Peyer's patch (tissue), 4 donors: ENCODE results near the gene IPO8. TPM values are rescaled to one million over a fixed set of nuclear protein-coding genes. Genes with fewer than 3 reads are reported as not detected.

Experiments
- DNase-seq, 3 donors: peaks; one replicate each; pipeline ENCODE4 v3.0.0-alpha.2; 2017 to 2019
- H3K27ac ChIP-seq, 4 donors: fragments of 200-600 bp; sonication (generic); one replicate each; pipeline ENCODE4 v1.5.1; 2016 to 2019
- H3K27me3 ChIP-seq, 2 donors: fragments of 200-600 bp; sonication (generic); one replicate each; pipeline ENCODE4 v1.5.1; 2019
- H3K36me3 ChIP-seq, 3 donors: fragments of 200-600 bp; sonication (generic); one replicate each; pipeline ENCODE4 v1.5.1; 2016 to 2019
- H3K4me1 ChIP-seq, 4 donors: fragments of 200-600 bp; sonication (generic); one replicate each; pipeline ENCODE4 v1.5.1; 2016 to 2019
- H3K4me3 ChIP-seq, 4 donors: fragments of 200-600 bp; sonication (generic); 1 replicate in 3 of 4; 2 replicates in 1 of 4; pipeline ENCODE4 v1.5.1; 2016 to 2019; ENCODE audit warnings: mild to moderate bottlenecking in 1 of 4
- H3K9me3 ChIP-seq, 4 donors: fragments of 200-600 bp; sonication (generic); one replicate each; pipeline ENCODE4 v1.5.1; 2016 to 2019; ENCODE audit warnings: mild to moderate bottlenecking in 1 of 4
- POLR2A ChIP-seq, 2 donors: fragments of 450-650 bp; IDR thresholded peaks; one replicate each; pipeline ENCODE4 v1.5.1; 2017; ENCODE audit warnings: antibody characterized with exemption in 2 of 2, mild to moderate bottlenecking in 2 of 2, moderate library complexity in 2 of 2
- total RNA-seq, 4 donors: library from RNA; depleted of rRNA; stranded (reverse); fragments of >200 nt; gene quantifications; one replicate each; pipeline ENCODE4 v1.1.0, GENCODE V29; 2016
- TF ChIP-seq, protein P1 (sequence below), 6 experiments: fragments of 450-650 bp in 4 of 6; fragments of 200-600 bp in 2 of 6; sonication (generic) in 1 of 6; IDR thresholded peaks; one replicate each; pipeline ENCODE4 v1.5.1; 2017 to 2019; ENCODE audit warnings: antibody characterized with exemption in 6 of 6, mild to moderate bottlenecking in 3 of 6, moderate library complexity in 1 of 6

Gene IPO8
- total RNA-seq, 4 donors from 2014 or later: 40.1 to 65.2 (median 59.3) TPM

DNA sequence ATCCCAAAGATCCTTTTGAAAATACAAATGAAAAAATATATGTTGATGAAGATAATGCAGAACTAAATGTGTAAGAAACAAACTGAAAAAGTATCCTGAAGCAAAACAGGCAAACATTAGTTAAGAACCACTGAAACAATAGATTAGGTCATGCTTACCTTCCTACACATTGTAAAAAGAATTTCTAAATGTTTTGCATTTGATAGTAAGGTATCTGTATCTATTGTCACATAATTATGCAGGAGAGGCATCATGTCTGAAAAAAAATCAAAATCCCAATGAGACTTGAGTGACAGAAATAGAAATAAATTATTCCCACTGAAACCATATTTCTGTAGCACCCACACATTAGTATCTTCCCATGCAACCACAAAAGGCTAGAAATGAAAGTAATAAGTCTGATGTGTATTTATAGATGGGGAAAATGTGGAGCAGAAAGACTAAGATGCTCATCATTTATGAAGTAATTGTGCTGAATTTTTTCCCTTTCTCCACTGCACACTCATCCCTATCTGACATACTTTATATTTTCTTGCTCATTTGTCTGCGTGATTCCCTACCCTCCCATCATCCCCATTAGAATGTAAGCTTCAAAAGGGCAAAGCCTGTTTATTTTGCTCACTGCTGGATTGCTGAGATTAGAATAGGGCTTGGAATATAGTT is 43.5 kb downstream of the IPO8 start:
- DNase-seq: no peak
- peaks cover 0 to 22% (median 0%) of the 10 kb centered on the region in 3 donors for H3K36me3 ChIP-seq

DNA sequence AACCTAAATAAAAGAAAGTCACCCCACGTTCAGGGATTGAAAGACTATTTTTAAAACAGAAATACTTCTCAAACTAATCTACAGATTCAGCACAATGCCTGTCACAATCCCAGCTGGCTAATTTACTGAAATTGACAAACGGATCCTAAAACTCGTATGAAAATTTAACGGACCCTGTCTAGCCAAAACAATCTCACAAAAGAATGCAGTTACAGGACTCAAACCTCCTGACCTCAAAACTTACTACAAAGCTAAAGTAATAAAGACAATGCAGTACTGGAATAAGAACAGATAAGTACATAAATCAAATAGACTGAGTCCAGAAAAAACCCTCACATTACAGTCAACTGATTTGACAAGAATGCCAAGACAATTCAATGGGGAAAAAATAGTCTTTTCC is 48.8 kb downstream of the IPO8 start:
- DNase-seq: no peak
- Histone ChIP-seq H3K27me3 (no peaks in the 10 kb centered on the region), H3K36me3 (peaks cover 0 to 12% (median 0%) of the 10 kb centered on the region in 3 donors), H3K27ac (no peak overlapping the region), H3K4me1 (no peaks in the 10 kb centered on the region), H3K9me3 (no peaks in the 10 kb centered on the region), H3K4me3 (no peak overlapping the region)
- no peak for TF ChIP-seq POLR2A (IDR thresholded peaks at IDR 0.05)
- TF ChIP-seq, protein P1, sequence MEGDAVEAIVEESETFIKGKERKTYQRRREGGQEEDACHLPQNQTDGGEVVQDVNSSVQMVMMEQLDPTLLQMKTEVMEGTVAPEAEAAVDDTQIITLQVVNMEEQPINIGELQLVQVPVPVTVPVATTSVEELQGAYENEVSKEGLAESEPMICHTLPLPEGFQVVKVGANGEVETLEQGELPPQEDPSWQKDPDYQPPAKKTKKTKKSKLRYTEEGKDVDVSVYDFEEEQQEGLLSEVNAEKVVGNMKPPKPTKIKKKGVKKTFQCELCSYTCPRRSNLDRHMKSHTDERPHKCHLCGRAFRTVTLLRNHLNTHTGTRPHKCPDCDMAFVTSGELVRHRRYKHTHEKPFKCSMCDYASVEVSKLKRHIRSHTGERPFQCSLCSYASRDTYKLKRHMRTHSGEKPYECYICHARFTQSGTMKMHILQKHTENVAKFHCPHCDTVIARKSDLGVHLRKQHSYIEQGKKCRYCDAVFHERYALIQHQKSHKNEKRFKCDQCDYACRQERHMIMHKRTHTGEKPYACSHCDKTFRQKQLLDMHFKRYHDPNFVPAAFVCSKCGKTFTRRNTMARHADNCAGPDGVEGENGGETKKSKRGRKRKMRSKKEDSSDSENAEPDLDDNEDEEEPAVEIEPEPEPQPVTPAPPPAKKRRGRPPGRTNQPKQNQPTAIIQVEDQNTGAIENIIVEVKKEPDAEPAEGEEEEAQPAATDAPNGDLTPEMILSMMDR (IDR thresholded peaks at IDR 0.05): no peak

More for the DNA sequence above, 43.5 kb downstream of the IPO8 start:
- no peaks in the 10 kb centered on the region for H3K27me3 ChIP-seq
- H3K27ac ChIP-seq: no peak overlapping the region
- no peaks in the 10 kb centered on the region for H3K9me3 ChIP-seq
- H3K4me3 ChIP-seq: no peak overlapping the region
- no peaks in the 10 kb centered on the region for H3K4me1 ChIP-seq
- TF ChIP-seq, protein P1 (IDR thresholded peaks at IDR 0.05): no peak
- no peak for TF ChIP-seq POLR2A (IDR thresholded peaks at IDR 0.05)

DNA sequence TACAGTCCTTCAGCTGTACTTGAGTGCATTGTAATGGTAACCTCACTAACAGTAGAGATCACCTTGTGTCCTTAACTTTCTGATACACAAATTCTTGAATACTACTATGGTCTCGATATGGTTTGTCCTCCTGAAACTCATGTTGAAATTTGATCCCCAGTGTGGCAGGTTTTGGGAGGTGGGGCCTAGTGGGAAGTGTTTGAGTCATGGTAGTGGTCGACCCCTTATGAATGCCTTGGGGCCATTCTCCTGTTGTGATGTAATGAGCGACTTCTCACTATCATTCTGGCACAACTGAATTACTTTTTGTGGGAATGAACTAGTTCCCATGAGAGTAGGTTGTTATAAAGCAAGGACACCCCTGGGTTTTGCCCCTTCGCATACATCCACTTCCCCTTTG is 52.3 kb downstream of the IPO8 start:
- Histone ChIP-seq H3K27me3 (no peaks in the 10 kb centered on the region), H3K4me1 (no peaks in the 10 kb centered on the region), H3K27ac (no peak overlapping the region), H3K9me3 (no peaks in the 10 kb centered on the region), H3K36me3 (peaks cover 0 to 17% (median 0%) of the 10 kb centered on the region in 3 donors), H3K4me3 (no peak overlapping the region)
- no peak for TF ChIP-seq POLR2A (IDR thresholded peaks at IDR 0.05)
- TF ChIP-seq, protein P1 (IDR thresholded peaks at IDR 0.05): no peak
- DNase-seq: no peak

DNA sequence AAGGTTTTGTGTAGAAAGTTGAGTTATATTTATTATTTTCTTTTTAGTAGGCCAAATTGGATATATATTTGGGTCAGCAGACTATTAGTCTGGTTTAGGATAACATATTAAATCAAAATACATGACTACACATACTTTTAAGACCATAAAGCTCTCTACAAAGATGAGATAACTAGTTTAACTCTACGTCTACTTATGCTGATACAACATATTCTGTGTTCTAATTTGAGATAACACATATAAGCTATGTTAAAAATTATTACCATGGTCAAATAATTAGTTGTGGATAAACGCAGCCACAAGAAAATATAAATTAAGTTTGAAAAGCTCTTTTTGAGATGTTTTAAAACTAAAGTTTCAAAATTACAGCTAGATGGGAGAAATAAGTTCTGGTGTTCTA is 55.3 kb downstream of the IPO8 start:
- Histone ChIP-seq H3K9me3 (no peaks in the 10 kb centered on the region), H3K4me3 (no peak overlapping the region), H3K27me3 (no peaks in the 10 kb centered on the region), H3K27ac (no peak overlapping the region), H3K4me1 (no peaks in the 10 kb centered on the region), H3K36me3 (peaks cover 0 to 42% (median 0%) of the 10 kb centered on the region in 3 donors)
- TF ChIP-seq, protein P1 (IDR thresholded peaks at IDR 0.05): no peak
- TF ChIP-seq POLR2A (IDR thresholded peaks at IDR 0.05): no peak
- no peak for DNase-seq

DNA sequence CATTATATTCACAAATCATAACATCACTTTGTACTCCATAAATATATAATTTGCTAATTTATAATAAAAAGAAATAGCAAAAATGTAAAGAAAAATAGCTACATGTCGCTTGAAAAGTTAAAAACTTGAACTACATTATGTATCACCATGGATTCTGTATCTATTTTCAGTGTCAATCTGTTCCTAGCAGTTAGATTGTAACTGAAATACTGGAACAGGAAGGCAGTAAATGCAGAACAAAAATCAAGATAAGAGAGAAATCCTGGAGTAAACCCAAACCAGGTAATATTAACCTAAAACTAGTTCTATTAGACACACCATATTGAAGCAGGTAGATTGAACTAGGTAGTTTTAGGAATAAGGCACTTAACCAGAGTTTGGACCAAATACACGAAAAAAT is 60.3 kb downstream of the IPO8 start:
- no peak for TF ChIP-seq POLR2A (IDR thresholded peaks at IDR 0.05)
- TF ChIP-seq, protein P1 (IDR thresholded peaks at IDR 0.05): no peak
- Histone ChIP-seq H3K9me3 (no peaks in the 10 kb centered on the region), H3K27ac (no peak overlapping the region), H3K27me3 (no peaks in the 10 kb centered on the region), H3K36me3 (peaks cover 0 to 81% (median 0%) of the 10 kb centered on the region in 3 donors), H3K4me3 (no peak overlapping the region), H3K4me1 (no peaks in the 10 kb centered on the region)
- DNase-seq: no peak
